Measurements from ENCODE around the gene TMPRSS11F. TPM values are rescaled to one million over a fixed set of nuclear protein-coding genes. Genes with fewer than 3 reads are reported as not detected.

The TMPRSS11F gene
- total RNA-seq, 1 experiment from 2014 or later = not detected

- peaks cover 0 to 5% of the 10 kb centered on the region in 2 experiments; a peak in 1 of 5 replicates for H3K9me3 Mint-ChIP-seq
- peak overlapping the region; percentile 65 to 88 (median 81); a peak in 5 of 7 replicates for H3K27ac Mint-ChIP-seq
These were observed 6.1 kb downstream of the TMPRSS11F start for GRCh38 chr4:68123525-68123924.

More at GRCh38 chr4:68123525-68123924, 6.1 kb downstream of the TMPRSS11F start:
- no peak overlapping the region for H2AK5ac ChIP-seq (ENCODE audit: insufficient read length, low read length)
- no peak for DNase-seq
- H2BK20ac ChIP-seq (ENCODE audit: low read depth, low read length, poor library complexity, severe bottlenecking) = no peak overlapping the region
- no peak overlapping the region for H3K23ac ChIP-seq (ENCODE audit: insufficient read length, low read depth, low read length)
- Mint-ChIP-seq H3K4me3 (no peak overlapping the region), H3K4me1 (peaks cover 12 to 22% of the 10 kb centered on the region in 2 experiments), H3K36me3 (ENCODE audit: insufficient read depth in 1 of 3, low read depth in 3 of 3) (peaks cover 0 to 4% (median 2%) of the 10 kb centered on the region in 3 experiments; a peak in 2 of 7 replicates), H3K27me3 (ENCODE audit: low read depth) (no peaks in the 10 kb centered on the region)
- H3K14ac ChIP-seq (ENCODE audit: insufficient read depth, low read length) = no peak overlapping the region
- TF ChIP-seq, protein P1, sequence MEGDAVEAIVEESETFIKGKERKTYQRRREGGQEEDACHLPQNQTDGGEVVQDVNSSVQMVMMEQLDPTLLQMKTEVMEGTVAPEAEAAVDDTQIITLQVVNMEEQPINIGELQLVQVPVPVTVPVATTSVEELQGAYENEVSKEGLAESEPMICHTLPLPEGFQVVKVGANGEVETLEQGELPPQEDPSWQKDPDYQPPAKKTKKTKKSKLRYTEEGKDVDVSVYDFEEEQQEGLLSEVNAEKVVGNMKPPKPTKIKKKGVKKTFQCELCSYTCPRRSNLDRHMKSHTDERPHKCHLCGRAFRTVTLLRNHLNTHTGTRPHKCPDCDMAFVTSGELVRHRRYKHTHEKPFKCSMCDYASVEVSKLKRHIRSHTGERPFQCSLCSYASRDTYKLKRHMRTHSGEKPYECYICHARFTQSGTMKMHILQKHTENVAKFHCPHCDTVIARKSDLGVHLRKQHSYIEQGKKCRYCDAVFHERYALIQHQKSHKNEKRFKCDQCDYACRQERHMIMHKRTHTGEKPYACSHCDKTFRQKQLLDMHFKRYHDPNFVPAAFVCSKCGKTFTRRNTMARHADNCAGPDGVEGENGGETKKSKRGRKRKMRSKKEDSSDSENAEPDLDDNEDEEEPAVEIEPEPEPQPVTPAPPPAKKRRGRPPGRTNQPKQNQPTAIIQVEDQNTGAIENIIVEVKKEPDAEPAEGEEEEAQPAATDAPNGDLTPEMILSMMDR (conservative IDR thresholded peaks at IDR 0.05) = no peak
- no peaks in the 10 kb centered on the region; the same call in 1 of the 2 replicates for H3K4me1 ChIP-seq (ENCODE audit: insufficient read depth, low read length)
- no peaks in the 10 kb centered on the region for H3K79me2 ChIP-seq (ENCODE audit: insufficient read depth, low read length)
- H2BK120ac ChIP-seq (ENCODE audit: low read depth, low read length, poor library complexity, severe bottlenecking) = no peak overlapping the region
- H4K8ac ChIP-seq (replicated peaks; ENCODE audit: insufficient read length, low read depth, low read length) = no peak overlapping the region
- H2BK15ac ChIP-seq (ENCODE audit: low read depth, low read length) = no peak overlapping the region
- no CpG with 5 or more reads among the region's 2 CpGs for WGBS (ENCODE audit: extremely low coverage, insufficient read length, low lambda C conversion rate)
- no peak overlapping the region for H4K5ac ChIP-seq (ENCODE audit: insufficient read length, low read depth, low read length)
- H3K4ac ChIP-seq (ENCODE audit: low read depth, low read length) = no peak overlapping the region
- H4K20me1 ChIP-seq (ENCODE audit: control insufficient read depth, insufficient read depth, insufficient read length) = no peaks in the 10 kb centered on the region
- no peak overlapping the region for H4K91ac ChIP-seq (ENCODE audit: insufficient read length, low read depth, low read length)
- no peak overlapping the region for H3K18ac ChIP-seq (ENCODE audit: insufficient read length, low read depth, low read length)
- no peak overlapping the region for H3K56ac ChIP-seq (ENCODE audit: insufficient read length, low read depth, low read length)
- no peaks in the 10 kb centered on the region for H3K23me2 ChIP-seq (ENCODE audit: insufficient read length, low read depth, low read length, poor library complexity, severe bottlenecking)
- H3K4me2 ChIP-seq (ENCODE audit: insufficient read depth, insufficient read length, low read length) = peak overlapping the region; percentile 9
- no peak overlapping the region for H2BK12ac ChIP-seq (ENCODE audit: insufficient read length, low read depth, low read length)
- no peak overlapping the region for H3T11ph ChIP-seq (ENCODE audit: low read length)
- H3K79me1 ChIP-seq (ENCODE audit: insufficient read depth, low read depth, low read length, poor library complexity, severe bottlenecking) = no peaks in the 10 kb centered on the region
- no peak overlapping the region for H2AFZ ChIP-seq (ENCODE audit: low read length)
- H3K9ac ChIP-seq (ENCODE audit: extremely low read depth, insufficient read length, low read length) = no peak overlapping the region
- H2BK5ac ChIP-seq (ENCODE audit: insufficient read length, low read length) = no peak overlapping the region
- H3K9me3 ChIP-seq (ENCODE audit: control insufficient read depth, low read depth, low read length) = no peaks in the 10 kb centered on the region
- H3K27me3 ChIP-seq (ENCODE audit: insufficient read depth, low read length) = no peaks in the 10 kb centered on the region
- peak overlapping the region; percentile 24 for H3K27ac ChIP-seq (ENCODE audit: insufficient read length, low read depth, low read length)
